ENCODE data around the gene RFX7.

The RFX7 gene

DNA sequence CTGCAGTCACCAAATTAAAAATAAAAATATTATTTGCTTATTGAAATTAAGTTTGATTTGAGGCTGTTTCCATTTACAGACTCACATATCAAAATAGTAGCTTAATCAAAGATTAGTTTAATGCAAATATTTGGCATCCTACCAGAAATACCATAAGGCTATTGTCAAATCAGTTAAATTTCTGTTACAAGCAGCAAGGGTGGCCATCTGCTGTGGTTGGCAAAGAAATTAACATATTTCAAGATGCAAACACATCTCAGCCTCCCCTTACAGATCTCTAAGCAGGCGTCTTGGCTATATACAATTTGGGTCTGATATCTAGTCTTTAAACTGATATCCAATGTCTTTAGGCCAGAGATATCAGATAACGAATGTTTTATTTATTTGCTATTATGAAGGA is 167.0 kb downstream of the RFX7 start:
- TF ChIP-seq, protein P1, sequence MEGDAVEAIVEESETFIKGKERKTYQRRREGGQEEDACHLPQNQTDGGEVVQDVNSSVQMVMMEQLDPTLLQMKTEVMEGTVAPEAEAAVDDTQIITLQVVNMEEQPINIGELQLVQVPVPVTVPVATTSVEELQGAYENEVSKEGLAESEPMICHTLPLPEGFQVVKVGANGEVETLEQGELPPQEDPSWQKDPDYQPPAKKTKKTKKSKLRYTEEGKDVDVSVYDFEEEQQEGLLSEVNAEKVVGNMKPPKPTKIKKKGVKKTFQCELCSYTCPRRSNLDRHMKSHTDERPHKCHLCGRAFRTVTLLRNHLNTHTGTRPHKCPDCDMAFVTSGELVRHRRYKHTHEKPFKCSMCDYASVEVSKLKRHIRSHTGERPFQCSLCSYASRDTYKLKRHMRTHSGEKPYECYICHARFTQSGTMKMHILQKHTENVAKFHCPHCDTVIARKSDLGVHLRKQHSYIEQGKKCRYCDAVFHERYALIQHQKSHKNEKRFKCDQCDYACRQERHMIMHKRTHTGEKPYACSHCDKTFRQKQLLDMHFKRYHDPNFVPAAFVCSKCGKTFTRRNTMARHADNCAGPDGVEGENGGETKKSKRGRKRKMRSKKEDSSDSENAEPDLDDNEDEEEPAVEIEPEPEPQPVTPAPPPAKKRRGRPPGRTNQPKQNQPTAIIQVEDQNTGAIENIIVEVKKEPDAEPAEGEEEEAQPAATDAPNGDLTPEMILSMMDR (IDR thresholded peaks at IDR 0.05; ENCODE audit: control insufficient read depth, extremely low read depth, insufficient read depth): no peak
- DNase-seq (ENCODE audit: low read depth): no peak
- no peak overlapping the region for H3K4me3 ChIP-seq (ENCODE audit: low read depth, low read length)

DNA sequence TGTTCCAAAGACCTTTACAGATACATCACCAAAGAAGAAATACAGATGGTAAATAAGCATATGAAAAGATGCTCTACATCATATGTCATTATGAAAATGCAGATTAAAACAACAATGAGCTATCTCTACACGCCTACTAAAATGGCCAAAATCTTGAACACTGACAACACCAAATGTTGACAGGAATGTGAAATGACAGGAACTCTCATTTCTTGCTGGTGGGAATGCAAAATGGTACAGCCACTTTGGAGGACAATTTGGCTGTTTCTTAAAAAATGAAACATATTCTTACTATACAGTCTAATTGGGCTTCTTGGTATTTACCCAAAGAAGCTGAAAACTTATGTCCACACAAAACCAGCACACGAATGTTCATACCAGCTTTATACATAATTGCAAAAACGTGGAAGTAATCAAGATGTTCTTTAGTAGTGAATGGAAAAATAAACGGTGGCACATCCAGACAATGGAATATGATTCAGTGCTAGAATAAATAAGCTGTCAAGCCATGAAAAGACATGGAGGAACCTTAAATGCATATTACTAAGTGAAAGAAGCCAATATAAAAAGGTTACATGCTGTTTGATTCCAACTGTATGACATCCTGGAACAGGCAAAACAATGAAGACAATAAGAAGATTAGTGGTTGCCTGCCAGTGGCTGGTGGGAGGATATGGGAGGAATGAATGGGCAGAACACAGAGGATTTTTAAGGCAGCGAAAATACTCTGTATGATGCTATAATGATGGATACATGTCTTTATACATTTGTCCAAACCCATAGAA is 169.0 kb downstream of the RFX7 start:
- H3K4me3 ChIP-seq (ENCODE audit: low read depth, low read length): no peak overlapping the region
- no peak for DNase-seq (ENCODE audit: low read depth)
- TF ChIP-seq, protein P1 (IDR thresholded peaks at IDR 0.05; ENCODE audit: control insufficient read depth, extremely low read depth, insufficient read depth): no peak

DNA sequence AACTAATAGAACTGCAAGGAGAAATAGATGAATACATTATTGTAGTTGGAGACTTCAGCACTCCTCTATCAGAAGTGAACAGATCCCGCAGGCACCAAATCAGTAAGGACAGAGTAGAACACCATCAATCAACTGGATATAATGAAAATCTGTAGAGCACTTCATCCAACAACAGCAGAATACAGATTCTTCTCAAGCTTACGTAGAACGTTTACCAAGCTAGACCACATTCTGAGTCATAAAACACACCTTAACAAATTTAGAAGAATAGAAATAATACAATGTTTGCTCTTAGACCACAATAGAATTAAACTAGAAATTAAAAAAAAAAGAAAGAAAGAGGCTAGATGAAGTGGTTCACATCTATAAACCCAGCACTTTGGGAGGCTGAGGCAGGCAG is 179.5 kb downstream of the RFX7 start:
- no peak overlapping the region for H3K4me3 ChIP-seq (ENCODE audit: low read depth, low read length)
- TF ChIP-seq, protein P1 (IDR thresholded peaks at IDR 0.05; ENCODE audit: control insufficient read depth, extremely low read depth, insufficient read depth): no peak
- DNase-seq (ENCODE audit: low read depth): no peak

DNA sequence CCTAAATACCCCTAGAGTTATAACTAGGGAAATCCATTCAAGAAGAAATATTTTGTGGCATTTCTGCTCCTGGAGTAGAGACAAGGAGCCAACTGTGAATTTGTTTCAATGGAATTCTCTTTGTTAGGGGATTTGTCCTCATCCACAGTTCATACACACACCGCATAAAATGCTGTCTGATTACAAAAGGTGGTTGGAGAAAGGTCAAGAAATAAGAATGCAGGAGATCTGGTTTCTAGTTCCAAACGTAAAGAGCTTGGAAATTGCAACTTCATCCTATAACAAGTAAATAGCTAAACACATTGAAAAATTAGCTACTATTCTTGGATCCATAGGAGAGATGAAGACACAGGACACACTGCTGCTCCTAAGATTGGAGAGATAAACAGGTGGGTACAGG is 184.0 kb downstream of the RFX7 start:
- H3K4me3 ChIP-seq (ENCODE audit: low read depth, low read length): no peak overlapping the region
- no peak for DNase-seq (ENCODE audit: low read depth)
- TF ChIP-seq, protein P1 (IDR thresholded peaks at IDR 0.05; ENCODE audit: control insufficient read depth, extremely low read depth, insufficient read depth): no peak

DNA sequence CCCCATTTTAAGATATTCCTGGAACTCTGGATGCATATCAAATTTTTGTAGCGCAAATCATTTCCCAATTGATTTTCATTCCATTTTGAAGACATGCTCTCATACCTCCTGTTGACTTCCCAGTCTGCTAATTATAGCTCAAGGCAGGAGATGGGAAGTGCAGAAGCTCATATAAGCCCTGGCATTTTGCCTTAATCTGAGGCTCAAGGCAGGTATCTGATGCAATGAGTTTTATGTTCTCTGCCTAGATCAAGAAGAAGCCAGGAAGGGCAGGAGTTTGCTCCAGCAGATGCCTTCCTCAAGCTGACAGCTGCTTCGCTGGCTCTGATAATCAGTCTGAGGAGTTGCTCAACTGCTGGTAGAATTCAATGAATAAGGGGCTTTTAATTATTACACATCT is 184.7 kb downstream of the RFX7 start:
- no peak overlapping the region for H3K4me3 ChIP-seq (ENCODE audit: low read depth, low read length)
- TF ChIP-seq, protein P1 (IDR thresholded peaks at IDR 0.05; ENCODE audit: control insufficient read depth, extremely low read depth, insufficient read depth): no peak
- no peak for DNase-seq (ENCODE audit: low read depth)

DNA sequence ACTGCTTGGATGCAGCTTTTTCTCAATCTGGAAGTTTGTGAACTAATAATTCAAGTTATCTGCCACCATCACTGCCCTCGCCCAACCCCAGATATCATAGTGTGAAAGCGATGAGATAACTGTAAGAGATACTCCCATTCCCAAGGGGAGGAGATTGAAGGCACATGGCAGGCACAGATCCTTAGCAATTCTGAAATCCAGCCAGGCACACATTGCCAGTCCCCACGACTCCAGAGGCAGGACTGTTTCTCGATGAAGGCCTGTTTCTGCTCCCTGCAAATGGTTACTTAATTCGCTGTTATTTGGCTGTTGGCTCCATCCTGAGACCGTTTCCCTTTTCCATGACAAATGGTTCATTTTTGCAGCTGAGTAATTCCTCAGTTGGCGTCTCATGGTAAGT is 187.1 kb downstream of the RFX7 start:
- H3K4me3 ChIP-seq (ENCODE audit: low read depth, low read length): no peak overlapping the region
- TF ChIP-seq, protein P1 (IDR thresholded peaks at IDR 0.05; ENCODE audit: control insufficient read depth, extremely low read depth, insufficient read depth): no peak
- no peak for DNase-seq (ENCODE audit: low read depth)

DNA sequence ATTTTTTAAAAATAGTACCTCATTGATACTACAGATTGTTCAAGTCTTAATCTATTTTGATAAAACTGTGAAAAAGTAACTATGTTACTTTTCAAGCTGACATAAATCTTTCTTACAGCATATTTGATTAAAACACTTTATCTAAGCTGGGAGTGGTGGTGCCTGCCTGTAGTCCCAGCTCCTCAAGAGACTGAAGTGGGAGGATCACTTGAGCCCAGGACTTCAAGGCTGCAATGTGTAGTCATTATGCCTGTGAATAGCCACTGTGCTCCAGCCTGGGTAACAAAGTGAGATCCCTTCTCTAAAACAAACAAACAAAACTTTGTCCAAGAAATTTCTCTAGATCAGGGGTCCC is 190.7 kb downstream of the RFX7 start:
- DNase-seq (ENCODE audit: low read depth): no peak
- TF ChIP-seq, protein P1 (IDR thresholded peaks at IDR 0.05; ENCODE audit: control insufficient read depth, extremely low read depth, insufficient read depth): no peak

More for the DNA sequence above, 190.7 kb downstream of the RFX7 start:
- no peak overlapping the region for H3K4me3 ChIP-seq (ENCODE audit: low read depth, low read length)

Measured in LNCaP clone FGC (cell line).